GM21723 (cell line): ENCODE measurements around the gene ANKS1B.
"Not testable (repeated sequence)": the region's sequence is repeated elsewhere in the genome, so short reads cannot be mapped to it uniquely, and the experiment has no call there.

Experiments
- ATAC-seq: cut with Tn5 transposase; IDR thresholded peaks from one replicate; pipeline ENCODE4 v1.9.1; 2021; ENCODE audit warnings: mild to moderate bottlenecking, moderate library complexity; ENCODE audit not compliant: unreplicated experiment

The ANKS1B gene

GRCh38 chr12:99879439-99879838, 105.3 kb downstream of the ANKS1B start:
- ATAC-seq, result no peak

- no peak for ATAC-seq
These were observed 109.7 kb downstream of the ANKS1B start for GRCh38 chr12:99875081-99875480.

DNA sequence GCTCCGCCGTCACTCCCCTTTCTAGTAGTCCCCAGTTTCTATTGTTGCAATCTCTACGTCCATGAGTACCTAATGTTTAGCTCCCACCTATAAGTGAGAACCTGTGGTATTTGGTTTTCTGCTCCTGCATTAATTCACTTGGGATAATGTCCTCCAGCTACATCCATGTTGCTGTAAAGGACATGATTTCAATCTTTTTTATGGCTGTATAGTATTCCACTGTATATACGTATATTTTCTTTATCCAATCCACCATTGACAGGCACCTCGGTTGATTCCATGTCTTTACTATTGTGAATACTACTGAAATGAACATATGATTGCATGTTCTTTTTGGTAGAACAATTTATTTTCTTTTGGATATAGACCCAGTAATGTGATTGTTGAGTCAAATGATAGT, 114.7 kb downstream of the ANKS1B start:
- ATAC-seq, result no peak

GRCh38 chr12:99861731-99862130, 123.0 kb downstream of the ANKS1B start:
- ATAC-seq, result no peak

- no peak for ATAC-seq
These were observed 125.6 kb downstream of the ANKS1B start for GRCh38 chr12:99859126-99859525.

- ATAC-seq, result no peak
These were observed 132.1 kb downstream of the ANKS1B start for GRCh38 chr12:99852666-99853065.

GRCh38 chr12:99847936-99848335, 136.8 kb downstream of the ANKS1B start:
- no peak for ATAC-seq

GRCh38 chr12:99834710-99835109, 150.0 kb downstream of the ANKS1B start:
- ATAC-seq, result no peak

DNA sequence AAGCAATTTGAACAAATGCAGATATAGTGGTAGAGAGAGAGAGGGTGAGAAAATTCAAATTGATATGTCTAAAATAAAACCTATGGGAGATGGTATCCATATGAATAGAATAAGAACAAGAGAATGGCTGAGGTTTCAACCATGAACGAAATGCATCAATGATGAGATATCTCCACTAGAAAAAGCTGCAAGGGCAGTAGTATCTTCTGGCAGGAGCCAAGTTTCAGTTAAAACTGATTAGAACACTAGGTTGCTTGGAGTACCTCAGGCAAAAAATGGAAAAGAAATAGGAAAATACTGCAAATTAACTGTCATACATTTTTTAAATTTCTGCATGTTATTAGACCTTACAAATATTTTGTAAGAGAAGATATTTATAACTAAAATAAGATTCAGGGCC, 151.3 kb downstream of the ANKS1B start:
- ATAC-seq, result no peak

- no peak for ATAC-seq
These were observed 159.7 kb downstream of the ANKS1B start for GRCh38 chr12:99824900-99825542.

GRCh38 chr12:99822273-99822672, 162.5 kb downstream of the ANKS1B start:
- ATAC-seq, result no peak

DNA sequence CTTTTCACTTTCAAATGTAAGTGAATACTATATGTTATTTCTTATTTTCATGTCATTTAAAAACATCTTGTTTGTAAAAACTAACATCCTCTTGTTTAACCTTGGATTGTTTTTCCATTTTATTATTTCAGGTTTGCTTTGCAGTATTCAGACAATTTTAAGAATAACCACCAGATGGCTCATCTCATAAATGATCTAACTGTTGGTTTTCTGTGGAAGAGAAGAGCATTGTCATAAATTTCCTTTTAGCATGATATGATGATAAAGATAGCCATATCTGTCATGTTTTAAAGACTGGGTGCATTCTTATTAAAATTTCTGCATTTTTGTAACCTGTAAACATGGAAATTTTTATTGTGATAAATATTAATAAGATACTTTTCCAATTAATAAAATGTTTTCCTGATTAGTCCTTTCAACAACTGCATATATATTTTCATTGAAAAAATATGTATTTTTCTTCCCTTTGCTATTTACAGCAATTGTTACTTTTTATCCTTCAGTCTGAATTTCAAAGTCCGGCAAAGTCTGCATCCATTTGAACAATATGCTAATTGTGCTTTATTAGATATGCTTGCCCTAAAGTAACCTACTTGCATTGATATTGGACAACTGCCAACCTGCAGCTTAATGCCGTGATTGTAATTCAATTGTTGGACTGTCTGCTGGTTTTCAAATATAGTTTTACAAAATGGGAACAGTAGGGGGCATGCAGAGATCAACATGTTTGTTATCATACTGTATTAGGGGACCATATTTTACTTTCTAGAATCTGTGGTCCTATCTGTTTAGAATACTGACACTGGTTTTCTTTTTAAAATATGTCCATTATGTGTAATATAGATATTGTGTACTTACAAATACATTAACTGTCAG, 173.8 kb downstream of the ANKS1B start:
- no peak for ATAC-seq

GRCh38 chr12:99809909-99810308, 174.8 kb downstream of the ANKS1B start:
- no peak for ATAC-seq

- ATAC-seq, result no peak
These were observed 178.4 kb downstream of the ANKS1B start for GRCh38 chr12:99806304-99806703.

- no peak for ATAC-seq
These were observed 180.0 kb downstream of the ANKS1B start for GRCh38 chr12:99804715-99805114.

DNA sequence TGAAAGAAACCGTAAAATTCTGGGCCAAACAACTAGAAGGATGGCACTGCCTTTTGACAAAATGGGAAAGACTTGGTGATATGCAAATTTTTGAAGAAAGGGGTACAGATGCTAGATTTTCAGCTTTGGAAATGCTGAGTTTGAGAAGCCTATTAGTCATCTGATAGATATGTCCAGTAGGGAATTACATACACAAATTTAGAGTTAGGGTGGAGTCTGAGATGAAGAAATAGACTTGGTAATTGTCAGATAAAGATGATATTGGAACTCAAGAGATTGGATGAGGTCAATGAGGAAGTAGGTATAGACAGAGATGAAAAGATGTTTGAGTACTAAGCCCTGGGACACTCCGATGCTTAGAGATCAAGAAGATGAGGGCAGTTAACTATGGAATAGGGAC, 184.1 kb downstream of the ANKS1B start:
- ATAC-seq, result no peak

DNA sequence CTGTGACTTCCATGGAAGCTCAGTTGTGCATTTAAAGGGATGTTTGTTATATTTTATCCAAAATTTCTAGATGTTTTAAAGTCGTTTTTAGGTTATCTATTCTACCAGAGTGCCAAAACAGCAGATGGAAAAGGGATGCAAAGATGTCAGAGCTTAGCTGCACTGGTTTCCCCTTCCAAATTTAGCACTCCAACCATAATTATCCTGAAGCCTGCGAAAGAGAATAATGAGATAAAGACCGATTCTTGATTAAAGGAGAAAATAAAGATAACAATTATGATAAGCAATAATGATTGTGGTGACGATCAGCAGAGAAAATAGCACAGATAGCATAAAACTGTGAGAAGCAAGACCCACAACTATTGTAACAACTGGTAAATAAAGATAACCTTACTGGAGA, 186.8 kb downstream of the ANKS1B start:
- ATAC-seq, result not testable (repeated sequence)

- ATAC-seq, result no peak
These were observed 201.3 kb downstream of the ANKS1B start for GRCh38 chr12:99783421-99783820.

- ATAC-seq, result no peak
These were observed 212.5 kb downstream of the ANKS1B start for GRCh38 chr12:99772274-99772673.

DNA sequence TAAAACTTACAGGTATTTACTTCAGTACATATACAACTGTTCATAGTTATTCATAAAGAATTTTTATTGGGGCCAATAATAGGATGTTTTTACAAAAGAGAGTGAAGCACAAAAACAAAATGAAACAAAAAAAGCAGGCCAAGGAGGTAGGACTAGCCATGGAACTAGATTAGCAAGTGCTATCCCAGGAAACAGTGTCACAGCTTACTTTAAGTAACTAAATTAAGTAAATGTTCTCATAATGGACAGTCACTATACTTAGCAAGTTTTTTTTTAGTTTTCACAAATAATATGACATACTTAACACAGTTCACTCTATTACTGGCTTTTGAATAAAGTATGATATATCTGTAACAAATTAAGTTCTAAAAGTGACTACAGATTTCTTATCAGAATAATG, 213.1 kb downstream of the ANKS1B start:
- no peak for ATAC-seq

DNA sequence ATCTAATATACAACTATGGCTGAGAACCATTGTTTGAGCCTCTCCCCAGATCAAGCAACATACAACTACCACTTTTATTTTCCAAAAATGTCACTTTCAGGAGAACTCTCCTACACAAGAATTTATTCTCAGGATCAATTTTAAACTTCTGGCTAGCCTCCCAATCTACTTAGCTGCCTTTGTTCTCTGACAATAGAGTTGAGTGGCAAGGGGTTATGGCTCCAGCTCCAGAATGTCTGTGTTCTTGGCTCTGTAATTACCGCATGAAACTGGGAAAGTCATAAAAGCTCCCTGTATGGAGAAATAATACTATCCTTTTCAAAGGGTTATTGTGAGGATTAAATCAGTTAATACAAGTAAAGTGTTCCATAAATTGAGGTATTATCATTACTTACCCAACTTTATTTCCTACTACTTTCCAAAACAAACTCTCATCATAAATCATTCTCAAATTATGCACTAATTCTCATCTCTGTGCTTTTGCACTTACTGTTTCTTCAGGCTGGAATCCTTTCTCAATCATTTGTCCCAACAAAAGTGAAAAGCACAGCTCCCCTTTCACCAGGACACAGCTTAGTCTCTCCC, 215.2 kb downstream of the ANKS1B start:
- ATAC-seq, result no peak

- no peak for ATAC-seq
These were observed 216.0 kb downstream of the ANKS1B start for GRCh38 chr12:99768758-99769157.
